Measurements from ENCODE around the gene OGFR.
"Not testable (repeated sequence)": the region's sequence is repeated elsewhere in the genome, so short reads cannot be mapped to it uniquely, and the experiment has no call there.

OGFR gene

DNA sequence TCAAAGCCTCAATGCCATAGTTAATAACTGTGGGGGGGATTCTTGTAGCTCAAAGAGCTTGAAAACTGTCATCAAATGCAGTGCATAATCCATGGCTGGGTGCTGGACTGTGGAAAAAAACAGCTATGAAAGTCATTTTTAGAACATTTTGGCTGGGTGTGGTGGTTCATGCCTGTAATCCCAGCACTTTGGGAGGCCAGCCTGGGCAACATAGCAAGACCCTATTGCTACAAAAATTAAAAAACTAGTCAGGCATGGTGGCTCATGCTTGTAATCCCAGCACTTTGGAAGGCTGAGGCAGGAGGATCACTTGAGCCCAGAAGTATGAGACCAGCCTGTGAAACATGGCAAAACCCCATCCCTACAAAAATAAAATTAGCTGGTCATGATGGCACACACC is 44.8 kb downstream of the OGFR start:
- no peak for TF ChIP-seq HDGF (IDR thresholded peaks at IDR 0.05; ENCODE audit: borderline replicate concordance)
- TF ChIP-seq SP1 (IDR thresholded peaks at IDR 0.05) = no peak
- no peak for TF ChIP-seq CTBP1 (IDR thresholded peaks at IDR 0.05; ENCODE audit: borderline replicate concordance)
- TF ChIP-seq, protein P1, sequence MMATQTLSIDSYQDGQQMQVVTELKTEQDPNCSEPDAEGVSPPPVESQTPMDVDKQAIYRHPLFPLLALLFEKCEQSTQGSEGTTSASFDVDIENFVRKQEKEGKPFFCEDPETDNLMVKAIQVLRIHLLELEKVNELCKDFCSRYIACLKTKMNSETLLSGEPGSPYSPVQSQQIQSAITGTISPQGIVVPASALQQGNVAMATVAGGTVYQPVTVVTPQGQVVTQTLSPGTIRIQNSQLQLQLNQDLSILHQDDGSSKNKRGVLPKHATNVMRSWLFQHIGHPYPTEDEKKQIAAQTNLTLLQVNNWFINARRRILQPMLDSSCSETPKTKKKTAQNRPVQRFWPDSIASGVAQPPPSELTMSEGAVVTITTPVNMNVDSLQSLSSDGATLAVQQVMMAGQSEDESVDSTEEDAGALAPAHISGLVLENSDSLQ (IDR thresholded peaks at IDR 0.05) = no peak
- TF ChIP-seq ELF4 (IDR thresholded peaks at IDR 0.05) = no peak
- TF ChIP-seq TARDBP (IDR thresholded peaks at IDR 0.05) = no peak
- no peak for TF ChIP-seq L3MBTL2 (conservative IDR thresholded peaks at IDR 0.05)
- no peak for TF ChIP-seq FOXM1 (IDR thresholded peaks at IDR 0.05; ENCODE audit: borderline replicate concordance)
- TF ChIP-seq LEF1 (IDR thresholded peaks at IDR 0.05; ENCODE audit: borderline replicate concordance) = no peak
- no peak for TF ChIP-seq ARNT (IDR thresholded peaks at IDR 0.05)
- no peak for TF ChIP-seq ZNF384 (IDR thresholded peaks at IDR 0.05)
- no peak for TF ChIP-seq FOXA1 (IDR thresholded peaks at IDR 0.05)
- TF ChIP-seq FOXK2 (IDR thresholded peaks at IDR 0.05) = no peak
- no peak for DNase-seq (ENCODE audit: extremely low spot score)
- CTCF ChIA-PET = interaction anchor here (0.6 to 0.8 kb wide), 2 partner anchors 9 to 49 kb away, joined by 5 to 6 read pairs; no protein-coding TSS in a partner anchor
- POLR2A ChIA-PET = interaction anchor here (1.0 to 2.1 kb wide), 2 partner anchors 10 to 53 kb away, joined by 4 to 5 read pairs; partner anchors contain the start of gene MRGBP

DNA sequence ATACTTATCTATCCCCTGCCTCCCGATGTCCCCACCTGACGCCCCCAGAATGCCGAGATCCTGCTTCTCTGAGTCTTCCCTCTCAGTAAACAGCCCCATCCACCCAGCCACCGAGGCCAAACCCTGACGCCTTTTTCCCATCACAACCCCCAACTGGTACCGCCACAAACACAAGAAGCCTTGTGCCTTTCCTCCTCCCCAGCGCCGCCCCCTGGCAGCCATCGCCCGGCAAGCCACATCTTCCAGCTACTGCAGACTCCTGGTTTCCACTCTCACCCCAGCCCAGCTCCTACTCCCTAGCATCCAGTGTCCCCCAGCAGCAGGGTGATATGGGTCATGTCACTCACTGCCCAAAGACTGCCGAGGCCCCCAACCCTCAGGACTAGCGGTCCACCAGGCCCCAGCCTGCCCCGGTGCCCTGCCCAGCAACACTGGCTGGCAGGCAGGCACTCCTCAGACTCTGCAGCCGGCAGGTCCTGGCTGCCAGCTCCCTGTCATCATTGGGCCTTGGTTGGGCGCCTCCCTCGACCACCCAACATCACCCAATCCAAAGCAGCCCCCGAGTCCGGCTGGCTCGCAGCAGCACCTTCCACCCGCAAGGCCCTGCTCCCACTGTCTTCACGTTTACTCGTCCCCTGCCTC is 45.8 kb downstream of the OGFR start:
- CTCF ChIA-PET = no interaction called here
- TF ChIP-seq, protein P1 (IDR thresholded peaks at IDR 0.05) = no peak
- no peak for TF ChIP-seq FOXA1 (IDR thresholded peaks at IDR 0.05)
- no peak for TF ChIP-seq CTBP1 (IDR thresholded peaks at IDR 0.05; ENCODE audit: borderline replicate concordance)
- no peak for TF ChIP-seq ZNF384 (IDR thresholded peaks at IDR 0.05)
- TF ChIP-seq TARDBP (IDR thresholded peaks at IDR 0.05) = no peak
- no peak for TF ChIP-seq L3MBTL2 (conservative IDR thresholded peaks at IDR 0.05)
- TF ChIP-seq SUZ12 (IDR thresholded peaks at IDR 0.05) = no peak
- TF ChIP-seq ELF4 (IDR thresholded peaks at IDR 0.05) = no peak
- TF ChIP-seq FOXM1 (IDR thresholded peaks at IDR 0.05; ENCODE audit: borderline replicate concordance) = no peak
- TF ChIP-seq ARNT (IDR thresholded peaks at IDR 0.05) = no peak
- TF ChIP-seq HDGF (IDR thresholded peaks at IDR 0.05; ENCODE audit: borderline replicate concordance) = no peak
- no peak for TF ChIP-seq LEF1 (IDR thresholded peaks at IDR 0.05; ENCODE audit: borderline replicate concordance)
- no peak for TF ChIP-seq NFRKB (IDR thresholded peaks at IDR 0.05)
- TF ChIP-seq SP1 (IDR thresholded peaks at IDR 0.05) = no peak
- TF ChIP-seq FOXK2 (IDR thresholded peaks at IDR 0.05) = no peak
- TF ChIP-seq BHLHE40 (IDR thresholded peaks at IDR 0.05; ENCODE audit: borderline replicate concordance) = no peak
- DNase-seq (ENCODE audit: extremely low spot score) = no peak
- POLR2A ChIA-PET = interaction anchor here (2.1 kb wide), 1 partner anchor 9 kb away, joined by 5 read pairs; no protein-coding TSS in a partner anchor

DNA sequence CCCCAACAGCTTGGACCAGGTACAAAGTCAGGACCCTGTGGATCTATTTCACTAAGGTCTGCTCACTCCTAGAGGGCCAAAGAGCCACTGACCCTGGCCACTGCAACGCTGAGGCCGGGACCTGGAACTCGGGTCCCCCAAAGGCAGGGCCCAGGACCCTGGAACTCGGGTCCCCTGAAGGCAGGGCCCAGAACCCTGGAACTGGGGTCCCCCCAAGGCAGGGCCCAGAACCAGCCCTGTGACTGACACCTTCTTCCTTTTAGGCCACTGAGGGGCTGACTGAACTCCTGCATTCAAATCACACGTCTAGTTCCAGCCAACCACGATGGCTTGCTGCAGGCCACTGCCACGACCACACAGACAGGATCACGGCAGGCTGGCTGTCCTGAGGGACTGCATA is 47.6 kb downstream of the OGFR start:
- TF ChIP-seq TARDBP (IDR thresholded peaks at IDR 0.05) (no peak), NFRKB (IDR thresholded peaks at IDR 0.05) (no peak), LEF1 (IDR thresholded peaks at IDR 0.05; ENCODE audit: borderline replicate concordance) (no peak), ELF4 (IDR thresholded peaks at IDR 0.05) (no peak), SP1 (IDR thresholded peaks at IDR 0.05) (no peak), L3MBTL2 (conservative IDR thresholded peaks at IDR 0.05) (no peak), FOXM1 (IDR thresholded peaks at IDR 0.05; ENCODE audit: borderline replicate concordance) (no peak), CTBP1 (IDR thresholded peaks at IDR 0.05; ENCODE audit: borderline replicate concordance) (no peak), BHLHE40 (IDR thresholded peaks at IDR 0.05; ENCODE audit: borderline replicate concordance) (no peak)
- TF ChIP-seq, protein P1 (IDR thresholded peaks at IDR 0.05) = no peak
- DNase-seq (ENCODE audit: extremely low spot score) = no peak
- POLR2A ChIA-PET = no interaction called here

DNA sequence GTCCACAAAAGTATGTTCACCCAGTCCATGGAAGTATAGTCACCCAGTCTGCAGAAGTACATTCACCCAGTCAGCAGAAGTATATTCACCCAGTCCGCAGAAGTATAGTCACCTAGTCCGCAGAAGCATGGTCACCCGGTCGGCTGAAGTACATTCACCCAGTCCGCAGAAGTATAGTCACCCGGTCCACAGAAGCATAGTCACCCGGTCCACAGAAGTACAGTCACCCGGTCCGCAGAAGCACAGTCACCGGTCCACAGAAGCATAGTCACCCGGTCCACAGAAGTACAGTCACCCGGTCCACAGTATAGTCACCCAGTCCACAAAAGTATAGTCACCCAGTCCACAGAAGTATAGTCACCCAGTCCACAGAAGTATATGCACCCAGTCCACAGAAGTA is 48.2 kb downstream of the OGFR start:
- TF ChIP-seq ARNT (IDR thresholded peaks at IDR 0.05) (no peak), LEF1 (IDR thresholded peaks at IDR 0.05; ENCODE audit: borderline replicate concordance) (no peak), L3MBTL2 (conservative IDR thresholded peaks at IDR 0.05) (no peak), SUZ12 (IDR thresholded peaks at IDR 0.05) (no peak), TARDBP (IDR thresholded peaks at IDR 0.05) (no peak), CTBP1 (IDR thresholded peaks at IDR 0.05; ENCODE audit: borderline replicate concordance) (no peak), NFRKB (IDR thresholded peaks at IDR 0.05) (no peak), FOXK2 (IDR thresholded peaks at IDR 0.05) (no peak), HDGF (IDR thresholded peaks at IDR 0.05; ENCODE audit: borderline replicate concordance) (no peak)
- TF ChIP-seq, protein P1 (IDR thresholded peaks at IDR 0.05) = no peak
- CTCF ChIA-PET = no interaction called here
- POLR2A ChIA-PET = no interaction called here
- no peak for DNase-seq (ENCODE audit: extremely low spot score)

More for the DNA sequence above, 47.6 kb downstream of the OGFR start:
- CTCF ChIA-PET = no interaction called here

DNA sequence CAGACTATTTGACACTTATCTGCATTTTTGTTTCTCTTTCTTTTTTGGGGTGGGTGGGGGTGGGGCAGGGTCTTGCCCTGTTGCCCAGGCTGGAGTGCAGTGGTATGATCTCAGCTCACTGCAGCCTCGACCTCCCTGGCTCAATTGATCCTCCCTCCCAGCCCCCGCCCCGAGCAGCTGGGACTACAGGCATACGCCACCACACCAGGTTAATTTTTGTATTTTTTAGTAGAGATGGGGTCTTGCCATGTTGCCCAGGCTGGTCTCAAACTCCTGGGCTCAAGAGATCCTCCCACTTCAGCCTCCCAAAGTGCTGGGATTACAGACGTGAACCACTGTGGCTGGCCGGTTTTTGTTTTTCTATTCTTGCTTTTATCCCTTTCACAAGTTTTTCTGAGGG is 48.7 kb downstream of the OGFR start:
- CTCF ChIA-PET; DNase-seq (ENCODE audit: extremely low spot score); POLR2A ChIA-PET: not testable (repeated sequence)

DNA sequence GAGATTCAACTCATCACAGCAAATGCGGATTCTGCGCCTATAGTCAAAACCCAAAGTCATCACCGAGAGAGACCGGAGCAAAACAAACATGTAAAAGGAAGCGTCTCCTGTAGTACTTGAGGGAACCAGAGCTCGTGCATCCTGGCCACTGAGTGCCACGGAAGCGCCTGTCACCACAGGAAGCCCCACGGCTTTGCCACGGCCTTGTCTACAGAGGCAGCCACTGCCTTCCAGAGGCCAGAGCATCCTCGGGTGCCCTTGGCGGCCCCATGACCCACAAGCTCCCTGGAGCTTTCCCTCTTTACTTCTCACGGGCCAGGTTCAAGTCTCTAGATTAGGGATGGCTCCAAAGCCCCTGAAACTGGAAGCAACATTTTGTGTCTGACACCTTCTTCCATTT is 49.5 kb downstream of the OGFR start:
- ChIA-PET CTCF (no interaction called here), POLR2A (no interaction called here)
- TF ChIP-seq FOXM1 (IDR thresholded peaks at IDR 0.05; ENCODE audit: borderline replicate concordance) (no peak), NFRKB (IDR thresholded peaks at IDR 0.05) (no peak), TARDBP (IDR thresholded peaks at IDR 0.05) (no peak), SP1 (IDR thresholded peaks at IDR 0.05) (no peak), FOXA1 (IDR thresholded peaks at IDR 0.05) (no peak), ARNT (IDR thresholded peaks at IDR 0.05) (no peak), SUZ12 (IDR thresholded peaks at IDR 0.05) (no peak), LEF1 (IDR thresholded peaks at IDR 0.05; ENCODE audit: borderline replicate concordance) (no peak), L3MBTL2 (conservative IDR thresholded peaks at IDR 0.05) (no peak), BHLHE40 (IDR thresholded peaks at IDR 0.05; ENCODE audit: borderline replicate concordance) (no peak), HDGF (IDR thresholded peaks at IDR 0.05; ENCODE audit: borderline replicate concordance) (no peak), ELF4 (IDR thresholded peaks at IDR 0.05) (no peak), FOXK2 (IDR thresholded peaks at IDR 0.05) (no peak)
- TF ChIP-seq, protein P1 (IDR thresholded peaks at IDR 0.05) = no peak
- DNase-seq (ENCODE audit: extremely low spot score) = no peak

All from HEK293T (cell line).